Upper lobe of left lung (tissue), 4 donors: ENCODE measurements around the gene NUTM2G.
"Not testable (repeated sequence)": the region's sequence is repeated elsewhere in the genome, so short reads cannot be mapped to it uniquely, and the experiment has no call there.

Experiments used
- POLR2AphosphoS5 ChIP-seq, 2 donors: sonication (generic); formaldehyde crosslinking; IDR thresholded peaks; one replicate each; pipeline ENCODE4 v1.5.1; 2017; ENCODE audit warnings: antibody characterized with exemption in 2 of 2
- TF ChIP-seq, protein P1 (sequence below), 6 experiments: fragments of 450-650 bp in 4 of 6; fragments of 200-600 bp in 2 of 6; sonication (generic) in 2 of 6; IDR thresholded peaks; one replicate each; pipeline ENCODE4 v1.5.1; 2016 to 2019; ENCODE audit warnings: antibody characterized with exemption in 6 of 6

DNA sequence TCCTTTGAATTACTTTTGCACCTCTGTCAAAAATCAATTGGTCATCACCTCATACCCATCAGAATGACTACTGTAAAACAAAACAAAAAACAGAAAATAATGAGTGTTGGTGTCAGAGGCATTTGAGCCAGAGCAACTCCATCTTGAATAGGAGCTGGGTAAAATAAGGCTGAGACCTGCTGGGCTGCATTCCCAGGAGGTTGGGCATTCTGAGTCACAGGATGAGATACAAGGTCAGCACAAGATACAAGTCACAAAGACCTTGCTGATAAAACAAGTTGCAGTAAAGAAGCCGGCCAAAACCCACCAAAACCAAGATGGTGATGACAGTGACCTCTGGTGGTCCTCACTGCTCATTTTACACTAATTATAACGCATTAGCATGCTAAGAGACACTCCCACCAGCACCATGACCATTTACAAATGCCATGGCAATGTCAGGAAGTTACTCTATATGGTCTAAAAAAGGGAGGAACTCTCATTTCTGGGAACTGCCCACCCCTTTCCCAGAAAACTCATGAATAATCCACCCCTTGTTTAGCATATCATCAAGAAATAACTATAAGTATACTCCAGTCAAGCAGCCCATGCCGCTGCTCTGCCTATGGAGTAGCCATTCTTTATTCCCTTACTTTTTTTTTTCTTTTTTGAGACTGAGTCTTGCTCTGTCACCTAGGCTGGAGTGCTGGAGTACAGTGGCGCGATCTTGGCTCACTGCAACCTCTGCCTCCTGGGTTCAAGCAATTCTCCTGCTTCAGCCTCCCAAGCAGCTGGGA lies 23.5 kb upstream of the NUTM2G start:
- TF ChIP-seq, protein P1, sequence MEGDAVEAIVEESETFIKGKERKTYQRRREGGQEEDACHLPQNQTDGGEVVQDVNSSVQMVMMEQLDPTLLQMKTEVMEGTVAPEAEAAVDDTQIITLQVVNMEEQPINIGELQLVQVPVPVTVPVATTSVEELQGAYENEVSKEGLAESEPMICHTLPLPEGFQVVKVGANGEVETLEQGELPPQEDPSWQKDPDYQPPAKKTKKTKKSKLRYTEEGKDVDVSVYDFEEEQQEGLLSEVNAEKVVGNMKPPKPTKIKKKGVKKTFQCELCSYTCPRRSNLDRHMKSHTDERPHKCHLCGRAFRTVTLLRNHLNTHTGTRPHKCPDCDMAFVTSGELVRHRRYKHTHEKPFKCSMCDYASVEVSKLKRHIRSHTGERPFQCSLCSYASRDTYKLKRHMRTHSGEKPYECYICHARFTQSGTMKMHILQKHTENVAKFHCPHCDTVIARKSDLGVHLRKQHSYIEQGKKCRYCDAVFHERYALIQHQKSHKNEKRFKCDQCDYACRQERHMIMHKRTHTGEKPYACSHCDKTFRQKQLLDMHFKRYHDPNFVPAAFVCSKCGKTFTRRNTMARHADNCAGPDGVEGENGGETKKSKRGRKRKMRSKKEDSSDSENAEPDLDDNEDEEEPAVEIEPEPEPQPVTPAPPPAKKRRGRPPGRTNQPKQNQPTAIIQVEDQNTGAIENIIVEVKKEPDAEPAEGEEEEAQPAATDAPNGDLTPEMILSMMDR (IDR thresholded peaks at IDR 0.05), result not testable (repeated sequence)
- not testable (repeated sequence) for TF ChIP-seq POLR2AphosphoS5 (IDR thresholded peaks at IDR 0.05)
